WTC11 (cell line): Measurements from ENCODE around the gene GPR68. TPM values are rescaled to one million over a fixed set of nuclear protein-coding genes. Genes with fewer than 3 reads are reported as not detected.

Experiments
- ATAC-seq: fragments of 200-7000 bp; cut with Tn5 transposase; 2 replicates; pipeline ENCODE4 v1.10.0; 2021; ENCODE audit warnings: mild to moderate bottlenecking, moderate library complexity
- CTCF ChIA-PET: fragments of 300-600 bp; sonication (Branson Sonifier 250); formaldehyde crosslinking; loops from one replicate; lab custom pipeline; 2021; ENCODE audit warnings: antibody characterized with exemption; lab: Charles Lee
- POLR2A ChIA-PET: fragments of 350-600 bp; sonication (Branson Sonifier 250); formaldehyde crosslinking; loops from one replicate; lab custom pipeline; 2021; ENCODE audit warnings: antibody characterized with exemption; lab: Charles Lee
- DNase-seq: peaks from one replicate; pipeline ENCODE4 v3.0.0; 2021; ENCODE audit warnings: low spot score
- H3K27ac Mint-ChIP-seq: 2 replicates; pipeline ENCODE4 v1.8.0; 2021; ENCODE audit warnings: mixed read lengths
- H3K27me3 Mint-ChIP-seq: 2 replicates; pipeline ENCODE4 v1.8.0; 2021; ENCODE audit warnings: low read depth, mild to moderate bottlenecking, moderate library complexity, mixed read lengths
- H3K36me3 Mint-ChIP-seq: 2 replicates; pipeline ENCODE4 v1.8.0; 2021; ENCODE audit warnings: mixed read lengths
- H3K4me1 Mint-ChIP-seq: 2 replicates; pipeline ENCODE4 v1.8.0; 2022; ENCODE audit warnings: mixed read lengths
- H3K4me3 Mint-ChIP-seq: 2 replicates; pipeline ENCODE4 v1.8.0; 2021; ENCODE audit warnings: mild to moderate bottlenecking, moderate library complexity, mixed read lengths
- H3K9me3 Mint-ChIP-seq: 2 replicates; pipeline ENCODE4 v1.8.0; 2021; ENCODE audit warnings: mixed read lengths
- ATF1 ChIP-seq: sonication (generic); formaldehyde crosslinking; IDR thresholded peaks from 2 replicates; pipeline ENCODE4 v1.8.1; 2023; ENCODE audit warnings: mild to moderate bottlenecking, moderate library complexity, missing genetic modification reagents
- CBFB ChIP-seq: sonication (generic); formaldehyde crosslinking; IDR thresholded peaks from 2 replicates; pipeline ENCODE4 v1.8.1; 2022; ENCODE audit warnings: mild to moderate bottlenecking, low read depth, missing genetic modification reagents
- E2F1 ChIP-seq: sonication (generic); formaldehyde crosslinking; IDR thresholded peaks from 2 replicates; pipeline ENCODE4 v1.8.0; 2022; ENCODE audit warnings: mild to moderate bottlenecking, missing genetic modification reagents
- GRHL2 ChIP-seq: fragments of 250-450 bp; sonication (Bioruptor Pico); IDR thresholded peaks from 2 replicates; pipeline ENCODE4 v1.8.0; 2022; ENCODE audit warnings: mild to moderate bottlenecking, moderate library complexity; ENCODE audit not compliant: insufficient replicate concordance, severe bottlenecking
- IRF1 ChIP-seq: sonication (generic); formaldehyde crosslinking; IDR thresholded peaks from 2 replicates; pipeline ENCODE4 v1.8.0; 2023; ENCODE audit warnings: missing genetic modification reagents
- MAX ChIP-seq: sonication (generic); formaldehyde crosslinking; IDR thresholded peaks from 2 replicates; pipeline ENCODE4 v1.8.0; 2022; ENCODE audit warnings: mild to moderate bottlenecking, missing genetic modification reagents
- NFATC4 ChIP-seq: fragments of 250-450 bp; sonication (Bioruptor Pico); IDR thresholded peaks from 2 replicates; pipeline ENCODE4 v1.9.0; 2021; ENCODE audit warnings: mild to moderate bottlenecking
- NFYB ChIP-seq: sonication (generic); formaldehyde crosslinking; conservative IDR thresholded peaks from 2 replicates; pipeline ENCODE4 v1.8.0; 2022; ENCODE audit warnings: low read depth, missing genetic modification reagents
- PRDM15 ChIP-seq: sonication (generic); formaldehyde crosslinking; IDR thresholded peaks from 2 replicates; pipeline ENCODE4 v1.8.0; 2022; ENCODE audit warnings: missing genetic modification reagents
- RORB ChIP-seq: fragments of 250-450 bp; sonication (Bioruptor Pico); IDR thresholded peaks from 2 replicates; pipeline ENCODE4 v1.9.0; 2021; ENCODE audit warnings: mild to moderate bottlenecking
- STAT6 ChIP-seq: sonication (generic); formaldehyde crosslinking; conservative IDR thresholded peaks from 2 replicates; pipeline ENCODE4 v1.8.1; 2023; ENCODE audit warnings: mild to moderate bottlenecking, low read depth, missing genetic modification reagents, moderate library complexity
- TEAD4 ChIP-seq: sonication (generic); formaldehyde crosslinking; IDR thresholded peaks from 2 replicates; pipeline ENCODE4 v1.8.0; 2022; ENCODE audit warnings: mild to moderate bottlenecking, missing genetic modification reagents
- ZBTB21 ChIP-seq: sonication (generic); formaldehyde crosslinking; IDR thresholded peaks from 2 replicates; pipeline ENCODE4 v1.8.1; 2023; ENCODE audit warnings: mild to moderate bottlenecking, missing genetic modification reagents, borderline replicate concordance
- ZNF138 ChIP-seq: sonication (generic); formaldehyde crosslinking; conservative IDR thresholded peaks from 2 replicates; pipeline ENCODE4 v1.8.1; 2022; ENCODE audit warnings: mild to moderate bottlenecking, moderate library complexity, missing genetic modification reagents
- ZNF232 ChIP-seq: sonication (generic); formaldehyde crosslinking; IDR thresholded peaks from 2 replicates; pipeline ENCODE4 v1.8.0; 2022; ENCODE audit warnings: mild to moderate bottlenecking, missing genetic modification reagents
- ZNF425 ChIP-seq: fragments of 250-450 bp; sonication (Bioruptor Pico); conservative IDR thresholded peaks from 2 replicates; pipeline ENCODE4 v1.9.0; 2021; ENCODE audit warnings: mild to moderate bottlenecking
- total RNA-seq: library from RNA; stranded (reverse); gene quantifications from 3 replicates; pipeline ENCODE4 v1.2.3, GENCODE V29; 2021
- TF ChIP-seq, protein P1 (sequence below): fragments of 250-450 bp; sonication (Bioruptor Pico); IDR thresholded peaks from 2 replicates; pipeline ENCODE4 v1.9.0; 2021; ENCODE audit warnings: moderate library complexity, mild to moderate bottlenecking, inconsistent platforms, borderline replicate concordance
- TF ChIP-seq, protein P2 (sequence below): fragments of 250-450 bp; sonication (Bioruptor Pico); IDR thresholded peaks from 2 replicates; pipeline ENCODE4 v1.9.0; 2021; ENCODE audit warnings: mild to moderate bottlenecking
- TF ChIP-seq, protein P3 (sequence below): sonication (generic); formaldehyde crosslinking; IDR thresholded peaks from 2 replicates; pipeline ENCODE4 v1.8.1; 2022; ENCODE audit warnings: low read depth, missing genetic modification reagents, borderline replicate concordance

GPR68 gene
- total RNA-seq, 1 experiment from 2014 or later = 0.28 TPM

GRCh38 chr14:91223028-91223783 is 21.3 kb downstream of the GPR68 start:
- H3K4me1 Mint-ChIP-seq = peaks cover 18% of the 10 kb centered on the region
- no peaks in the 10 kb centered on the region for H3K9me3 Mint-ChIP-seq
- TF ChIP-seq ATF1 (no peak), RORB (CRISPR knock-in tag) (no peak), NFYB (CRISPR knock-in tag) (no peak), ZNF232 (no peak), IRF1 (CRISPR knock-in tag) (no peak), NFATC4 (CRISPR knock-in tag) (no peak), GRHL2 (CRISPR knock-in tag) (no peak), ZNF425 (CRISPR knock-in tag) (no peak), MAX (no peak), STAT6 (CRISPR knock-in tag) (no peak), CBFB (CRISPR knock-in tag) (no peak), TEAD4 (CRISPR knock-in tag) (no peak), PRDM15 (CRISPR knock-in tag) (no peak), E2F1 (CRISPR knock-in tag) (no peak), ZBTB21 (no peak), ZNF138 (no peak)
- TF ChIP-seq, protein P1, sequence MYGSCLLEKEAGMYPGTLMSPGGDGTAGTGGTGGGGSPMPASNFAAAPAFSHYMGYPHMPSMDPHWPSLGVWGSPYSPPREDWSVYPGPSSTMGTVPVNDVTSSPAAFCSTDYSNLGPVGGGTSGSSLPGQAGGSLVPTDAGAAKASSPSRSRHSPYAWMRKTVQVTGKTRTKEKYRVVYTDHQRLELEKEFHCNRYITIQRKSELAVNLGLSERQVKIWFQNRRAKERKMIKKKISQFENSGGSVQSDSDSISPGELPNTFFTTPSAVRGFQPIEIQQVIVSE = no peak
- TF ChIP-seq, protein P2, sequence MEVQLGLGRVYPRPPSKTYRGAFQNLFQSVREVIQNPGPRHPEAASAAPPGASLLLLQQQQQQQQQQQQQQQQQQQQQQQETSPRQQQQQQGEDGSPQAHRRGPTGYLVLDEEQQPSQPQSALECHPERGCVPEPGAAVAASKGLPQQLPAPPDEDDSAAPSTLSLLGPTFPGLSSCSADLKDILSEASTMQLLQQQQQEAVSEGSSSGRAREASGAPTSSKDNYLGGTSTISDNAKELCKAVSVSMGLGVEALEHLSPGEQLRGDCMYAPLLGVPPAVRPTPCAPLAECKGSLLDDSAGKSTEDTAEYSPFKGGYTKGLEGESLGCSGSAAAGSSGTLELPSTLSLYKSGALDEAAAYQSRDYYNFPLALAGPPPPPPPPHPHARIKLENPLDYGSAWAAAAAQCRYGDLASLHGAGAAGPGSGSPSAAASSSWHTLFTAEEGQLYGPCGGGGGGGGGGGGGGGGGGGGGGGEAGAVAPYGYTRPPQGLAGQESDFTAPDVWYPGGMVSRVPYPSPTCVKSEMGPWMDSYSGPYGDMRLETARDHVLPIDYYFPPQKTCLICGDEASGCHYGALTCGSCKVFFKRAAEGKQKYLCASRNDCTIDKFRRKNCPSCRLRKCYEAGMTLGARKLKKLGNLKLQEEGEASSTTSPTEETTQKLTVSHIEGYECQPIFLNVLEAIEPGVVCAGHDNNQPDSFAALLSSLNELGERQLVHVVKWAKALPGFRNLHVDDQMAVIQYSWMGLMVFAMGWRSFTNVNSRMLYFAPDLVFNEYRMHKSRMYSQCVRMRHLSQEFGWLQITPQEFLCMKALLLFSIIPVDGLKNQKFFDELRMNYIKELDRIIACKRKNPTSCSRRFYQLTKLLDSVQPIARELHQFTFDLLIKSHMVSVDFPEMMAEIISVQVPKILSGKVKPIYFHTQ (CRISPR knock-in tag) = no peak
- TF ChIP-seq, protein P3, sequence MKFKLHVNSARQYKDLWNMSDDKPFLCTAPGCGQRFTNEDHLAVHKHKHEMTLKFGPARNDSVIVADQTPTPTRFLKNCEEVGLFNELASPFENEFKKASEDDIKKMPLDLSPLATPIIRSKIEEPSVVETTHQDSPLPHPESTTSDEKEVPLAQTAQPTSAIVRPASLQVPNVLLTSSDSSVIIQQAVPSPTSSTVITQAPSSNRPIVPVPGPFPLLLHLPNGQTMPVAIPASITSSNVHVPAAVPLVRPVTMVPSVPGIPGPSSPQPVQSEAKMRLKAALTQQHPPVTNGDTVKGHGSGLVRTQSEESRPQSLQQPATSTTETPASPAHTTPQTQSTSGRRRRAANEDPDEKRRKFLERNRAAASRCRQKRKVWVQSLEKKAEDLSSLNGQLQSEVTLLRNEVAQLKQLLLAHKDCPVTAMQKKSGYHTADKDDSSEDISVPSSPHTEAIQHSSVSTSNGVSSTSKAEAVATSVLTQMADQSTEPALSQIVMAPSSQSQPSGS (CRISPR knock-in tag) = no peak
- DNase-seq (no peak), ATAC-seq (no peak)
- H3K4me3 Mint-ChIP-seq = no peak overlapping the region
- no peak overlapping the region for H3K27ac Mint-ChIP-seq
- ChIA-PET POLR2A (no interaction called here), CTCF (interaction anchor here (1.0 to 1.9 kb wide), 3 partner anchors 29 to 50 kb away, joined by 3 to 7 read pairs (median 3); no protein-coding TSS in a partner anchor)
- peaks cover 3% of the 10 kb centered on the region for H3K36me3 Mint-ChIP-seq
- no peaks in the 10 kb centered on the region for H3K27me3 Mint-ChIP-seq
